ENCODE data around the gene ENC1.

The ENC1 gene

DNA sequence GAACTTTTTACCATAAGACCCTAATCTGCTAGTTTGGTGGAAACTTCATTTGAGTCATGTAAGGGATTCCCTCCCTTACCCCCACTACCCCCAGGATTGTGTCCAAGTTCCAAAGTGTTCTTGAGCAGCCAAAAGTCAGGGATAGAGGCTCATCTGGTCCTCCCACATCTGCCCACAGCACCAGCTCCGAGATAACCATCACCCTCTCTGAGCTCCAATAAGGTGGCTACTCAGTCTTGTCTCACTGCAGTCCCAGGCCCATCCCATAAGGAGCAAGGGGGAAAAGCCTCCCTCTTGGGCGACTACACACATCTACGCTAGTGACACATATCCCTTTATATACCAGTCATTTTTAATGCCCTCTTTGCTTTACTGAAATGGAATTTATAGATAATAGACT lies 12.0 kb upstream of the ENC1 start:
- Histone ChIP-seq H3K14ac (ENCODE audit: low read length) (no peak overlapping the region), H3K79me1 (ENCODE audit: low read depth, low read length) (no peaks in the 10 kb centered on the region), H2BK5ac (ENCODE audit: low read length) (no peak overlapping the region), H3K27ac (replicated peaks; ENCODE audit: low read length) (no peak overlapping the region), H3K18ac (ENCODE audit: low read length) (no peak overlapping the region), H2AK5ac (ENCODE audit: low read depth, low read length) (no peak overlapping the region), H3K9ac (ENCODE audit: low read depth, low read length, poor library complexity) (no peak overlapping the region), H3K4ac (ENCODE audit: low read length) (no peak overlapping the region), H2BK12ac (ENCODE audit: low read length) (no peak overlapping the region), H2BK15ac (ENCODE audit: low read length) (no peak overlapping the region), H3K4me2 (ENCODE audit: insufficient read depth, low read length, poor library complexity, severe bottlenecking) (no peak overlapping the region), H3K4me3 (ENCODE audit: low read length in 2 of 2) (no peak overlapping the region), H3K9me3 (replicated peaks in 1 of 2; ENCODE audit: control insufficient read depth in 2 of 2, insufficient read depth in 1 of 2, low read depth in 1 of 2, low read length in 2 of 2) (peaks cover 0 to under 1% of the 10 kb centered on the region in 2 donors), H3K27me3 (ENCODE audit: control insufficient read depth in 3 of 3, insufficient read depth in 3 of 3, low read depth in 1 of 3, low read length in 3 of 3) (no peaks in the 10 kb centered on the region), H2AFZ (ENCODE audit: low read length) (no peak overlapping the region), H2BK120ac (ENCODE audit: low read depth, low read length) (no peak overlapping the region), H4K91ac (ENCODE audit: low read depth, low read length, poor library complexity) (no peak overlapping the region), H4K8ac (ENCODE audit: low read depth, low read length) (no peak overlapping the region), H3K36me3 (replicated peaks in 1 of 2; ENCODE audit: control insufficient read depth in 2 of 2, insufficient read depth in 2 of 2, low read length in 2 of 2) (no peaks in the 10 kb centered on the region), H3K23ac (ENCODE audit: low read depth, low read length, poor library complexity) (no peak overlapping the region), H3K4me1 (ENCODE audit: control insufficient read depth in 2 of 2, insufficient read depth in 1 of 2, low read depth in 1 of 2, low read length in 2 of 2) (peaks cover 2 to 4% of the 10 kb centered on the region in 2 donors)
- WGBS, 2 donors (ENCODE audit: extremely low coverage in 2 of 2, insufficient read length in 2 of 2, insufficient replicate concordance in 1 of 2): no CpG with 5 or more reads among the region's 3 CpGs
- no peak for DNase-seq (ENCODE audit: low spot score)

DNA sequence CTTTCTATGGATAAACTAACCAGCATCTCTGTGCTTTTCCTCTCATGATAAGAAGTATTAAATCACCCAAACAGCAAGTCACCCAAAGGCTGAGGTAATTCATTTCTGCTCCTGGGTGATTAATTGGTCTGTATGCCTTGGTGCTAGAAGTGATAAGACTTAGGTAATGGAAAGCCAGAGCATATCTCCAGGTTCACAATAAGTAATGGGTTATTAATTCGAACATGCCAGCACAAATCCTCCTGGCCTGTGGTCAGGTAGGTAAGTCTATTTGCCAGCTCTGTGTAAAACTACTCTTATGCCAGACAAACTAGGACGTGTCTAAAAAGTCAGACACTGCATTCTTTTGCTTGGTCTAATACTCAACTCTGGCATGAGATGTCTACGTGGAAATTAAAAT lies 11.2 kb upstream of the ENC1 start:
- no peak for DNase-seq (ENCODE audit: low spot score)
- Histone ChIP-seq H3K4me2 (ENCODE audit: insufficient read depth, low read length, poor library complexity, severe bottlenecking) (no peak overlapping the region), H3K4me1 (ENCODE audit: control insufficient read depth in 2 of 2, insufficient read depth in 1 of 2, low read depth in 1 of 2, low read length in 2 of 2) (peaks cover 2 to 10% of the 10 kb centered on the region in 2 donors), H3K9ac (ENCODE audit: low read depth, low read length, poor library complexity) (no peak overlapping the region), H2BK12ac (ENCODE audit: low read length) (no peak overlapping the region), H3K9me3 (replicated peaks in 1 of 2; ENCODE audit: control insufficient read depth in 2 of 2, insufficient read depth in 1 of 2, low read depth in 1 of 2, low read length in 2 of 2) (no peaks in the 10 kb centered on the region), H2BK15ac (ENCODE audit: low read length) (no peak overlapping the region), H4K8ac (ENCODE audit: low read depth, low read length) (no peak overlapping the region), H2BK120ac (ENCODE audit: low read depth, low read length) (no peak overlapping the region), H2AK5ac (ENCODE audit: low read depth, low read length) (no peak overlapping the region), H3K4ac (ENCODE audit: low read length) (no peak overlapping the region), H3K27ac (replicated peaks; ENCODE audit: low read length) (no peak overlapping the region), H4K91ac (ENCODE audit: low read depth, low read length, poor library complexity) (no peak overlapping the region), H2BK5ac (ENCODE audit: low read length) (no peak overlapping the region), H3K18ac (ENCODE audit: low read length) (no peak overlapping the region), H3K14ac (ENCODE audit: low read length) (no peak overlapping the region), H3K79me1 (ENCODE audit: low read depth, low read length) (no peaks in the 10 kb centered on the region), H3K36me3 (replicated peaks in 1 of 2; ENCODE audit: control insufficient read depth in 2 of 2, insufficient read depth in 2 of 2, low read length in 2 of 2) (no peaks in the 10 kb centered on the region), H2AFZ (ENCODE audit: low read length) (no peak overlapping the region), H3K23ac (ENCODE audit: low read depth, low read length, poor library complexity) (no peak overlapping the region), H3K27me3 (ENCODE audit: control insufficient read depth in 3 of 3, insufficient read depth in 3 of 3, low read depth in 1 of 3, low read length in 3 of 3) (no peaks in the 10 kb centered on the region), H3K4me3 (ENCODE audit: low read length in 2 of 2) (no peak overlapping the region)
- no CpG with 5 or more reads among the region's 3 CpGs for WGBS, 2 donors (ENCODE audit: extremely low coverage in 2 of 2, insufficient read length in 2 of 2, insufficient replicate concordance in 1 of 2)

DNA sequence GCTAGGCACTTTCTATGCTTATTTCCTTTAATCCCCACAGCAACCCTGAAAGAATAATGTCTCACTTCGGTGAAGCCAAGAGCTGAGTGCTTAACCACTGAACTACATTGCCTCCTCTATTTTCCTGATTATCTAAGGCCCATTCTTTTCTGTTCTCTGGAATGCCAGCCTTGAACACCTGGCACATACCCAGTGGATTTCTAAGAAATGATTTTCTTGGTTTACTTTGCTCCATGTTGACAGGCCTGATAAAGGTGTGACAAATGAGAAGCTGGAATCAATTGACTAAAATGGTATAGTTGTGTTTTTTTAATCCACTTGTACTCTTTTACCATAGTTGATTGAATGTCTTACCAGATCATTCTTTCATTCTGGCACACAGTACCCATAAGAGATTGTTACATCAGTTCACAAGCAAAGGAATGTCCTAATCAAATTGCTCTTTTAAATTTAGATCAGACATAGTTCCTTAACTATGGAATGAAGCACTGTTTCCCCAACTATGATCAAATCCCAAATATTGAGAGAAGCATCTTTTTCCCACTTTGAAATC lies 9.0 kb upstream of the ENC1 start:
- no peak overlapping the region for H2BK15ac ChIP-seq (ENCODE audit: low read length)
- no peaks in the 10 kb centered on the region for H3K27me3 ChIP-seq (ENCODE audit: control insufficient read depth in 3 of 3, insufficient read depth in 3 of 3, low read depth in 1 of 3, low read length in 3 of 3)
- H3K14ac ChIP-seq (ENCODE audit: low read length): no peak overlapping the region
- H3K27ac ChIP-seq (replicated peaks; ENCODE audit: low read length): no peak overlapping the region
- no peaks in the 10 kb centered on the region for H3K9me3 ChIP-seq (replicated peaks in 1 of 2; ENCODE audit: control insufficient read depth in 2 of 2, insufficient read depth in 1 of 2, low read depth in 1 of 2, low read length in 2 of 2)
- no peaks in the 10 kb centered on the region for H3K79me1 ChIP-seq (ENCODE audit: low read depth, low read length)
- WGBS, 2 donors (ENCODE audit: extremely low coverage in 2 of 2, insufficient read length in 2 of 2, insufficient replicate concordance in 1 of 2): no CpG with 5 or more reads among the region's 1 CpG
- H3K23ac ChIP-seq (ENCODE audit: low read depth, low read length, poor library complexity): no peak overlapping the region
- H4K8ac ChIP-seq (ENCODE audit: low read depth, low read length): no peak overlapping the region
- H2AFZ ChIP-seq (ENCODE audit: low read length): peak overlapping the region; percentile 62
- no peak overlapping the region for H3K4me2 ChIP-seq (ENCODE audit: insufficient read depth, low read length, poor library complexity, severe bottlenecking)
- H3K4me1 ChIP-seq (ENCODE audit: control insufficient read depth in 2 of 2, insufficient read depth in 1 of 2, low read depth in 1 of 2, low read length in 2 of 2): peaks cover 2 to 10% of the 10 kb centered on the region in 2 donors
- no peak for DNase-seq (ENCODE audit: low spot score)
- no peak overlapping the region for H2AK5ac ChIP-seq (ENCODE audit: low read depth, low read length)
- H2BK120ac ChIP-seq (ENCODE audit: low read depth, low read length): no peak overlapping the region
- H3K9ac ChIP-seq (ENCODE audit: low read depth, low read length, poor library complexity): no peak overlapping the region
- no peak overlapping the region for H2BK12ac ChIP-seq (ENCODE audit: low read length)
- H2BK5ac ChIP-seq (ENCODE audit: low read length): no peak overlapping the region
- H3K18ac ChIP-seq (ENCODE audit: low read length): no peak overlapping the region
- H4K91ac ChIP-seq (ENCODE audit: low read depth, low read length, poor library complexity): no peak overlapping the region
- H3K36me3 ChIP-seq (replicated peaks in 1 of 2; ENCODE audit: control insufficient read depth in 2 of 2, insufficient read depth in 2 of 2, low read length in 2 of 2): no peaks in the 10 kb centered on the region
- H3K4me3 ChIP-seq (ENCODE audit: low read length in 2 of 2): no peak overlapping the region
- H3K4ac ChIP-seq (ENCODE audit: low read length): no peak overlapping the region

DNA sequence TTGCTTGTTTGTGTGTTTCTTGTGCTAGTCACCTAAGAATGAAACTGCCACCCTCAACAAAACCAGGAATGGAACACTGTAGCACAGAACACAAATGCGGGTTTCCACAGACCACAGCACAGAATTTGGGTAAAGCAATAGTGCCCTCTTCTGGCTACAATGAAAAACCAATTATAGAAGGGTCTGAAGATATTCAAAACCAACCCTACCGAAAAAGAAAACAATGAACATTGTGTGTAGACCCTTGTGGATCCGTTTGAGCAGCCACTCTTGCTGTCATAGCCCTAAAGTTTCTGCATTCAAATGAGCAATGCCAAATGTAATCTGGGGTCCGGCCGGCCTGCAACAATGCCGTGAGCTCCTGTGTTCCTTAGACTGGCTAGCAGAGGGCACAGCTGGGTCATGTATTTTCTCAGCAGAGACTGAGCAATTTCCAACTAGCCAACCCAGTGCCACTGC lies 8.3 kb upstream of the ENC1 start:
- peaks cover under 1 to 10% of the 10 kb centered on the region in 2 donors for H3K4me1 ChIP-seq (ENCODE audit: control insufficient read depth in 2 of 2, insufficient read depth in 1 of 2, low read depth in 1 of 2, low read length in 2 of 2)
- no peak overlapping the region for H3K9ac ChIP-seq (ENCODE audit: low read depth, low read length, poor library complexity)
- H3K14ac ChIP-seq (ENCODE audit: low read length): no peak overlapping the region
- no peaks in the 10 kb centered on the region for H3K79me1 ChIP-seq (ENCODE audit: low read depth, low read length)
- no peak overlapping the region for H2AK5ac ChIP-seq (ENCODE audit: low read depth, low read length)
- H3K23ac ChIP-seq (ENCODE audit: low read depth, low read length, poor library complexity): no peak overlapping the region
- H3K4ac ChIP-seq (ENCODE audit: low read length): no peak overlapping the region
- H3K36me3 ChIP-seq (replicated peaks in 1 of 2; ENCODE audit: control insufficient read depth in 2 of 2, insufficient read depth in 2 of 2, low read length in 2 of 2): no peaks in the 10 kb centered on the region
- no peaks in the 10 kb centered on the region for H3K27me3 ChIP-seq (ENCODE audit: control insufficient read depth in 3 of 3, insufficient read depth in 3 of 3, low read depth in 1 of 3, low read length in 3 of 3)
- no peak overlapping the region for H4K91ac ChIP-seq (ENCODE audit: low read depth, low read length, poor library complexity)
- no peaks in the 10 kb centered on the region for H3K9me3 ChIP-seq (replicated peaks in 1 of 2; ENCODE audit: control insufficient read depth in 2 of 2, insufficient read depth in 1 of 2, low read depth in 1 of 2, low read length in 2 of 2)
- H2BK12ac ChIP-seq (ENCODE audit: low read length): no peak overlapping the region
- no peak overlapping the region for H3K4me2 ChIP-seq (ENCODE audit: insufficient read depth, low read length, poor library complexity, severe bottlenecking)
- no peak overlapping the region for H4K8ac ChIP-seq (ENCODE audit: low read depth, low read length)
- H3K27ac ChIP-seq (replicated peaks; ENCODE audit: low read length): no peak overlapping the region
- no peak overlapping the region for H2BK120ac ChIP-seq (ENCODE audit: low read depth, low read length)
- H2AFZ ChIP-seq (ENCODE audit: low read length): peak overlapping the region; percentile 62
- no CpG with 5 or more reads among the region's 6 CpGs for WGBS, 2 donors (ENCODE audit: extremely low coverage in 2 of 2, insufficient read length in 2 of 2, insufficient replicate concordance in 1 of 2)
- H3K4me3 ChIP-seq (ENCODE audit: low read length in 2 of 2): no peak overlapping the region
- DNase-seq (ENCODE audit: low spot score): peak; percentile 61
- no peak overlapping the region for H2BK15ac ChIP-seq (ENCODE audit: low read length)
- H2BK5ac ChIP-seq (ENCODE audit: low read length): no peak overlapping the region
- H3K18ac ChIP-seq (ENCODE audit: low read length): no peak overlapping the region
